NCI-H69 (cell line): Measurements from ENCODE around the gene GAPDHS.

ENCODE experiments used
- DNase-seq: peaks from one replicate; lab custom pipeline; 2025; lab: John Stamatoyannopoulos, UW

Gene GAPDHS

DNA sequence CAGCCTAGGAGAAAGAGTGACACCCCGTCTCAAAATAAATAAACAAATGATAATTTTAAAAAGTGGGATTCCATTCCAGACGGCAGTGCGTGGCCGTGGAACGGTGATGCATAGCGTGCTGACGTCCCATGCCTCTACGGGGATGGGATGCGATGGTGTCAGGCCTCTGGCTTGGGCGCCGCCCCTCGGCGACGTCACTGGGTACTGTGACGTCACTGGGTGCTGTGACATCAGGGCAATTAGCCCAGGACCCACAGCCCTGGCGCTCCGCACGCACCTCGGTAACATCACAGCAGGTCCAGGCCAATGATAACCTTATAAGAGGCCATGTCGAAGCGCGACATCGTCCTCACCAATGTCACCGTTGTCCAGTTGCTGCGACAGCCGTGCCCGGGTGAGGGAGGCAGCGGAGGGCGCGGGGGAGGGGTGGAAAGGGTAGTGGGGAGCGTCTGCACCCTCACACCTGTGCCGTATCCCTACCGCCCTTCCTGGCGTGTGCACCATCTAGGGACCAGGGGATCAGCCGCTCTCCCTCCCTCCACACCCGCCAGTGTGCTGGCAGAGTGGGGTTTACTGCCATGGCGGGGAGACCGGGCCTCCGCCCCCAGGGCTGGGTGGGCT, at the start of gene GAPDHS:
TSS of gene GAPDHS (plus strand) at position 256 of the 621 bp plus-strand sequence. CDS start at position 328, 72 bp downstream.
- DNase-seq: no peak

DNA sequence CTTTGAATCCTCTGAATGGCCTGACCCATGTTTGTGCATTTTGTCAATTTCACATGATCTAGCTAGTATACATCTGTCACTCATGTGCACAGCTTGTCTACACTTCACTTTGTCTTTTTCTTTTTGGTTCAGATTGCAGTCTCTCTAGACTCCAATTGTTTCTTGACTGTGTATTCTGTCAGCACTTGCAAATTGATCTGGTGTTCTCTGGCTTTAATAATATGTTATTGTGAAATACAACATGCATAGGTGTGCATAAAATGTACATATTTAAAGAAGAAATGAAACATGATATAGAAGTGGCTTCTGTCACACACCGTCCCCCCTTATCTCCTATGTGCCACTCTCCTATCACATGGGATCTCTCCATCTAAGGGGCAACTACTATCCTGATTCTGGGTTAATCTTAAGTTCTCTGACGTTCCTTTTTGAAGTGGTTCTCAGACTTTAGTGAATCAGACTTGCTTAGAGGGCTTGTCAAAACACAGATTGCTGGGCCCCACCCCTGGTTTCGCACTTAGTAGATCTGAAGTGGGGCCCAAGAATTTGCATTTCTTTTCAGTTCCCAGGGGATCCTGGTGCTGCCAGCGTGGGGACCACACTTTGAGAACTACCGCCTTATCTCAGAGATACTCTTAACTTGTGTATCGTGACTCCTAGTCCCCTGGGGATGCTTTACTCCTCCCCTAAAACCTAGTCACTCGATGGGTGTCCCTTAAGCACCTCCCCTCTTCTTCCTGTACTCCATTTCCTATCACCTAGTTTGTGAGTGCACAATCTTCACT, 48.8 kb upstream of the GAPDHS start:
- DNase-seq: no peak

DNA sequence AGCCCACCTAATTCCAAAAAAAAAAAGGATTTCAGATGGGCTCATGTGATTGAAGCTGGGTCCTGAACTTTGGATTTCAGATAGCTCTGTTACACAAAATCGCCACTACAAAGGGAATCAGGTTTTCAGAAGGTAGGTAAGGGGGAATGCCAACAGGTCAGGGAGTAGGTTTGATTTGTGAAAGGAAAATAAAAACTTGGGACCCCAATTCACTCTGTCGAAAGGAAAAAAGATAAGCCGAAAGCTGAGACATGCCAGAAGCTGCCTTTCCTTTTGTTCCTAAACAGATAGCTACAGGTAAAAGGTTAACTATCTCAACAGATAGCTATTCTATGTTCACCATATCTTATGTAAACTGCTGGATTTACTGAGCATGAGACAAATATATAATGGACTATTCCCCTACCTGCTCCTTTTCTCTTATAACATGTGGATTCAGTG, 47.0 kb upstream of the GAPDHS start:
- no peak for DNase-seq

DNA sequence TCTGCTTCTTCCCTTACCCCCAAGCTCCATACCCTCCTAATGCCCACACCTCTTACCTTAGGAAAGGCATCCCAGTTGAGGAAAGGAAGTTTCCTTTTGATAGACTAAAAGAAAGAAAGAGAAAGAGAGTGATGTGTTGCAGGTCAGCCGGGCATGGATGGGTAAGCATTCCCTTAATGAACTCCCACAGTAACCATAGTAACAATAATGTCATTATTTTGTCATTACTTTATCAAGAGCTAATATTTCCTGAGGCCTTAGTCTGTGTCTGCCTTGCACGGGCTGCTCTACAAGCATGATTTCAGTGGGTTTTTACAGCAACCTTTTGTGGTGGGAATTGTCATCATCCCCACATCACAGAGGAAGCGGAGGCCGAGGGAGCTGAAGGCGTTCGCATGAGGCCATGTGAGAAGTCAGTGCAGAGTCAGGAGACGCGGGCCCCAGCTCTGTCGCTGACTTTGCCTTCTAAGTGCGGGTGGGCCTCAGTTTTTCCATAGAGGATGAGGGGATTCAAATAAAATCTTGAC, 45.5 kb upstream of the GAPDHS start:
- DNase-seq: no peak

DNA sequence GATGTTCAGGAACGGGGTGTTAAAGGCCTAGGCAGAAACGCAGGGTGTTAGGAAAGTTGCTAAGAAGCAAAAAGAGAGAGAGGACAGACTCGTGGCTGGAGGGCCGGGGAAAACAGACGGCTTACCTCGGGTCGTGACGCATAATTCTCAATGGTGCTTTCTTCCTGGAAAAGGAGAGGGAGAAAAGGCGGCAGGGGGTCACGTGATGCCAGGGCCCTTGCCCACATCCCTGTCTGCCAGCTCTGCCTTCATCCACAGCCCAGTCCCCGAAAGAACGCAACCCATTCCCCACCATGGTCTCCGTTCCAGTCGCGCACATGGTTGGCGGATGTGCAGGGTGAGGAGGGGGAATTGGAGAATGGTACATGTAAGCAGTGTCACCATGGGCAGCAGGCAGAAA, 44.6 kb upstream of the GAPDHS start:
- DNase-seq: no peak

DNA sequence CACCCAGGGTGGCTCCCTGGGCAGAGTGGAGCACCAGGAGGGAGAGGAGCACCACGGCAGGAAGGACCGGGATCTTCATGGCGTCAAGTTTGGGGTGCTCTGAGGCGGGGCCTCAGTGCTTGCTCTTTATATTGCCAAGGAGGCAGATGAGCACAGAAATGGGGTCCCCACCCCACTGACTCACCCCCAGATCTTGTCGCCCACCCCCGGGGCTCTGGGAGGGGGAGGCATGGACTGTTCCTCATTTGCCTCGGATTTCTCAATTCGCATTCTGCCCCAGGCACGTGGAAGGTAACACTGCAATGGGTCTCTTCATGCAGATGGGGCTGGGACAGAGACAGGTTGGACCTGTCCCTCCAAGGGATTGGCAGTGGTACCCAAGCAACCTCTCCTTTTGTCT, 42.9 kb upstream of the GAPDHS start, which contains the start of gene KRTDAP:
TSS of gene KRTDAP (minus strand) at position 101 of the 400 bp plus-strand sequence. CDS start at position 79, 22 bp downstream.
- no peak for DNase-seq

DNA sequence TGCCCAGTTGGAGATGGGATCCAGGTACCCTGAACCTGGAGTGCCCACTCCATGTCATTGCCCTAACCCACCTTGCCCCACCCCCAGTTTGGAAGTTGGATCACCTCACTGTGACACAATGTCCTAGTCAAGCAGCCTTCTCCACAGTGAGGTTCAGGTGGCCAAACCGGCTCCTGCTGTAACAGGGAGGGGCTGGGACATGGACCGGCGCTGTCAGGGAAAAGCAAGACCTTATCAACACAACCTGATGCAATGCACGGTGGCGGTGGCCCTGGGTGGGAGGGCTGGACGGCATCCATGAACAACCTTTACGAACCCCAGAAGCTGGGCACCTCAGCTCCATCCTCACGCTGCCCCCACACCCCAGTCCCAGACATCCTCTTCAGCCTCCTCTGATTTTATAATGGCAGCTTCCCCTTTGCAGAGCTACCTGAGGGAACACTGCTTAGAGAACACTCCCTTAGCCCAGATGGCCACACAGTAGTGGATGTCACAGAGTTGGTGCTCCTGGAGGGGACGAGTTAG, 41.4 kb upstream of the GAPDHS start:
- DNase-seq: no peak

DNA sequence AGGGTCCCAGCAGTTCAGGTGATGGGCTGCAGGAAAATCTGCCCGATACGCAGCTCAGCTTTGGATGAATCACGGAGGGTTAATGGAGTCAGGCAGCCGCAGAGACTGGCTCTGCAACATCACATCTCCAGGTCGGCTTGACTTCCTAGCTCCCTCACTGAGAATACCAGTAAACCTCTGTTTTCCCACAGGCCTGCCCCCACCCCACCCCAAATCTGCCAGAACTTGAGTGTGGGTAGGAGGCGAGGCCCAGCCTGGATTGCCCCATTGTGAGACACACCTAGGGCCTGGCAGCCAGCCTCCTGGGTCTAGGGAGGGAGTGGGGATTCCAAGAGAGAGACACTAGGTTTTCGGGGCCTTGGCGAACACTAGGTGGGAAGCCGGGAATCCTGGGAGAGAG, 39.3 kb upstream of the GAPDHS start:
- DNase-seq: no peak

GRCh38 chr19:35495107-35496064, 37.9 kb upstream of the GAPDHS start:
- DNase-seq: peak; percentile 68

DNA sequence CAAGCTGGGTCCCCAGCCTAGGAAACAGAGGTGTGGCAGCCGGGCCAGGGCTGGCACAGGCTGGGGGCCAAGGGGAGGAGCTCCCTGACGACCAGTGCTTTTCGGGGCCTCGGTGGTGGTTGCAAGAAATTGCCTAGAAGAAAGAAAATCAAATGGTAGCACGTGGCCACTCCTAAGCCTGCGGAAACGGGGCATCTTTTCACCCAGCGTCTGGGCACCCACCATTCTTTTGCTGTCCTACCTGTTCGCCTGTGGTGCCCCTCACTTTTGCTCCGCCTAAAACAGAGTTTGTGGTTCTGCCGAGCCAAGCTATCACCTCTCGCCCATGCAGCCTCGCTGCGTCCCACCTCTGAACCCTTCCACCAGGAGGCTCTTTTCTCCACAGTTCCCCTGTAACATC, 35.9 kb upstream of the GAPDHS start:
- DNase-seq: no peak

DNA sequence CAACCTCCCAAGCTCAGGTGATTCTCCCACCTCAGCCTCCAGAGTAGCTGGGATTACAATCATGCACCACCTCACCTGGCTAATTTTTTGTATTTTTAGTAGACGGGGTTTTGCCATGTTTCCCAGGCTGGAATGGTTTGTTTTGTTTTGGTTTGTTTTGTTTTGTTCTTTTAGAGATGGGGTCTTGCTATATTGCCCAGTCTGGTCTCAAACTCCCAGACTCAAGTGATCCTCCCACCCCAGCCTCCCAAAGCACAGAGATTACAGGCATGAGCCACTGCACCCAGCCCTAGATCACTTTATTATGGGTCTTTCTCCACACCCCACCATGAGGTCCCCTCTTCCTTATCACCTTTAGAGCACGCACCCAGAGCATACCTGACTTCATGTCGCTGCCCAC, 35.0 kb upstream of the GAPDHS start:
- DNase-seq: no peak

- no peak for DNase-seq
Measured at GRCh38 chr19:35498984-35499527, 34.2 kb upstream of the GAPDHS start.

DNA sequence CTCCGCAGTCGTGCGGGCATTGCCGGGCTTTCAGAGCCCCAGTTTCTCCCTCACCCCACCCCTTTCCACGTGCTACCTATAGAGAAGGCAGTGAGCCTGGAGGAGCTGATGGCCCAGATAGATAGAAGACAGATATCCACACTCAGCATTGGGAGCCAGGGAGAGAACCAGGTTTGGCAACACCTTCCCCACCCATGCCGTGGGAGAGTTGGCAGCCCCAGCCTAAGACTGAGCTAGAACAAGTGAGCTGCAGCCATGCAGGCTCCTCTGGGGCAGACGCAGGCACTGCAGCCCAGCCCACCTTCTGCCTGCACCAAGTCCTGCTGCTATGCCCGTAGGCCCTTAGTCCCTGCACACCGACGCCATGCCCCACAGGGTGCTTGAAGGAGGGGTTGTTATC, 32.6 kb upstream of the GAPDHS start:
- DNase-seq: no peak

GRCh38 chr19:35501684-35502083, 31.6 kb upstream of the GAPDHS start:
- no peak for DNase-seq

DNA sequence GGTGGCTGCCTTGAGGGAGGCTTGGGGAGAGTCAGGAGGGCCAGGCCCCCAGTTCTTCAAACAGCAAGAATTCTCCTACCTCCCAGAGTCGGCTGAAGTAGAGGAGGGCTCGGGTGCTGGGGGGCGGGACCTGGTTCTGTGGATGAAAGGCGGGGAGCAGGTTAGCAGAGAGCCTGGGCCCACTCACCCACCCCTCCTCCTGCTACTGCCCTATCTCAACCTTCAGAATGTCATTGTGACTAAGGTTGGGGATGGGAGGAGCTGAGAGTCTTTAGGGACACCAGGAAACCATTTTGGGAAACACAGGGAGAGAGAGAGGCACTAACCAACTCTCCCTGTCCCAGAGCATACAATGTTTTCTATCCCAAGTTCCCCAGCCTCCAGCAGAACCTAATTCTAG, 30.5 kb upstream of the GAPDHS start:
- no peak for DNase-seq

DNA sequence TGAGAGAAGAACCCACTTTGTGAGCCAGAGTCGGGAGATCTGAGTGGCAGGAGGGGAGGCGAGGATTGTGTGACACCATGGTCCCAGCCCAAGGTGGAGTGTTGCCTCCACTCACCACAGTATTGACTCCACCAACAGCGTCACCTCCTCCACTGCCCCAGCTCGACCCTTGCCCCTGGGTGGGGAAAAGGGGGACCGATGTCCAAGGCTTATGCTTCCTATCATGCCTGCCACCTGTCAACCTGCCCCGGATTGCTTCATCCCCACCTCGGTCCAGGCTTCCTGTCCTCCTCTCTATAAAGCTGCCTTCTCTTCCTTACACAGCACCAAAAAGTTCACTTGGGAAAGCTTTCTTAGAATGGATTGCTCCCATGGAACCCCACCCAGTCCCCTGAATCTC, 27.2 kb upstream of the GAPDHS start:
- no peak for DNase-seq

DNA sequence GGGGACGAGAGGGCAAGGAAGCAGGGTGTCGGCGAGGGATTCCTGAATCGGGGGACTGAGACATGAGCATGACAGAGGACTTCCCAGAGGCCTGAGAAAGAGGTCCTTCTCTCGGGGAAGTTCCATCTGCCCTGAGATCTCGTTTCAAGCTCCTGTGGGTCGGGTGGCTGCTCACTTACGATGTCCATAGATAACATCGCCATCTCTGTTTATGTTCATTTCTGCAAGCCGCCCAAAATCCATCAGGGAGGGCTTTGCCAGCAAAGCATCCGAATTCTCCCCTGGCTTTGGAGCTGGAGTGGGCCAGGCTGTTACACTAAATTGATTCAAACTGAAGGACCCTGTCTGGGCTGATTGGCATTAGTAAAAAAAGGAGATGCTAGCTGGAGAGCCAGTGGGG, 25.7 kb upstream of the GAPDHS start:
- no peak for DNase-seq

DNA sequence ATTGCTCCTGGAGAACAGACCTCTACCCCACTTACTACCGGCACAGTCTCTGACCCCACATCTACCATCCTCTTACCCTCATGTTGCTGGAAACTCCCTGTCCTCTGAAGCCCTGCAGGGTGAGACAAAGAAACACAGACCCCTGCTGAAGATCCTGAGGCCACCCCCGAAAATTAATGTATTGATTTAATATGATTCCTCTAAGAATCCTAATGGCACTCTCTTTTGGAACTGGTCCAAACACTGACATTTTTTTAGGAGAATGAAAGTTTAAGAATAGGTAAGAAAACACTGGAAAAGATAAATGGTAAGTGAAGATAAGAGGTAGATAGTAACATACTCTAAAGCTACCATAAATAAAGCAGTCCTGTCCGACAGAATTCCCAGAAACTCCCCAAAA, 25.1 kb upstream of the GAPDHS start:
- no peak for DNase-seq

DNA sequence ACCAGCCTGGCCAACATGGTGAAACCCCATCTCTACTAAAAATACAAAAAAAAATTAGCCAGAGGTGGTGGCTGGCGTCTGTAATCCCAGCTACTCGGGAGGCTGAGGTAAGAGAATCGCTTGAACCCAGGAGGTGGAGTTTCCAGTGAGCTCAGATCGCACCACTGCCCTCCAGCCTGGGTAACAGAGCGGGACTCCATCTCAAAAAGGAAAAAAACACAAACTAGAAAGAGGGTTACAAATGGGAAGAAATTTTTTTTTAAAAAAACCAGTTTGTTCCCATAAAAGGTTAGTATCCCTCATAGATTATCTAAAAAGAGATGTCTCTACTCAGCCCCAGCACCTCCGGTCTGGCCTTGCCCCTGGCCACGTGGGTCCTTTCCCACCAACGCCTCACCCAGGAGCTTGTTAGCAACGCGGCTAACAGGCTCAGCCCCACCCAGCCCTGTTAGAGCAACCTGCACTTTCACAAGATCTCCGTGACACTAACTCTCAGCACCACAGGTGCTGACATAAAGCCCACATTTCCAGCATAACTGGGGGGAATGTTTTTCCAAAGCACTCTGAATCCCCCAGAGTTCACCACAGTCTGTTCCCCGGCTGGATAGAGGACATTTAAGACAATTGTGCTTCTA, 24.1 kb upstream of the GAPDHS start:
- peak; percentile 58 for DNase-seq

DNA sequence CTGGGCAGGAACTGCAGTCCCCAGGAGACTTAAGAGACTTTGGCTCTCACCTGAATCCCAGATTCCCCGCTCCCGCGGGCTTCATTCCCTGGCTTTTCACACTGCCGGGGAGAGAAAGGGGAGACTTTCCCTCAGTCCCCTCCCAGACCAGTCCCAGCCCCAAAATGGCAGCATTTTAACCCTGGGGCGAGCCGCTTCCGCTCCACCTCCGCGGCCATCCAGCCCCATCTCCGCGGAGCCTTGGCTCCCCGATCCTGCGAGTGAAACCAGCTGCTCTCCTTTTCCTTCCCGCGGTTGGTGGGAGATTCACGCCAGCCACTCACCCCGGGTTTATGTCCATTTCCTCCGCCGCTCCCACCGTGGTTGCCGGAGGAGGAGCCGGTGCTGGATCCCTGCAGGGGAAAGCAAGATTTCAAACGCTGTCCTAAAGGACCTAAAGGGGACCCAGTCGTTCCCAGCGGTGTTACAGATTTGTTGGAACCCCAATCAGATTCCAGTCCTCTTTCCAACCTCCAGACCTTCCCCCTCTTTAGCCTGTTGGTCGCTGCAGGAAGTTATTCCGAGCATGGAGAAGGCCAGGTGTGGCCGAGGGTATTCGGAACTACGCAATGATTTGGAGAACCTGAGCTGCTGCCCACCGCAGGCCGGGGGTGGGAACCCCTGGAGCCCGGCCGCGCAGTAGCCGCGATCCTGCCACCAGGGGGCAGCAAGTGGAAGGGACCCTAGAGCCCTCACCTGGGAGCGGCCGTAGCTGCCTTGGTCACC, 23.2 kb upstream of the GAPDHS start:
- DNase-seq: peak; percentile 82
